Neural cell (in vitro differentiated cells): Measurements from ENCODE around the gene C21orf58.

Source experiments
- CTCF ChIP-seq: fragments of 450-650 bp; IDR thresholded peaks from 2 replicates; pipeline ENCODE4 v1.5.1; 2014; ENCODE audit warnings: antibody characterized with exemption, mild to moderate bottlenecking, moderate library complexity; ENCODE audit not compliant: poor library complexity, severe bottlenecking
- EP300 ChIP-seq: fragments of 450-650 bp; conservative IDR thresholded peaks from 2 replicates; pipeline ENCODE4 v1.6.1; 2014; ENCODE audit warnings: antibody characterized with exemption, mild to moderate bottlenecking, moderate library complexity; ENCODE audit not compliant: poor library complexity, severe bottlenecking
- EZH2 ChIP-seq: fragments of 200-600, 300-800 bp; shearing (Covaris generic), sonication (generic); IDR thresholded peaks from 2 replicates; pipeline ENCODE4 v1.6.1; 2014; ENCODE audit warnings: antibody characterized with exemption, low read length, borderline replicate concordance, mild to moderate bottlenecking; ENCODE audit not compliant: insufficient read depth, poor library complexity, severe bottlenecking
- MXI1 ChIP-seq: fragments of 450-650 bp; conservative IDR thresholded peaks from 2 replicates; pipeline ENCODE4 v1.6.1; 2014; ENCODE audit warnings: antibody characterized with exemption, mild to moderate bottlenecking; ENCODE audit not compliant: poor library complexity, severe bottlenecking
- REST ChIP-seq: IDR thresholded peaks from 2 replicates; pipeline ENCODE4 v1.6.1; 2012; ENCODE audit warnings: borderline replicate concordance
- SMC3 ChIP-seq: fragments of 450-650 bp; conservative IDR thresholded peaks from 2 replicates; pipeline ENCODE4 v1.6.1; 2014; ENCODE audit warnings: antibody characterized with exemption, mild to moderate bottlenecking, moderate library complexity; ENCODE audit not compliant: poor library complexity

- no peak for TF ChIP-seq EZH2
- TF ChIP-seq REST, result no peak
- no peak for TF ChIP-seq CTCF
- TF ChIP-seq SMC3, result no peak
- no peak for TF ChIP-seq EP300
- TF ChIP-seq MXI1, result no peak
Observed at GRCh38 chr21:46356494-46357334, 33.0 kb upstream of the C21orf58 start.
